ENCODE data around the gene DDX54.

DDX54 gene

GRCh38 chr12:113185180-113186032 is at the start of gene DDX54, which contains the start of gene RITA1:
Gene DDX54 (minus strand): TSS chr12:113185478. CDS start chr12:113185451, 27 bp downstream.
Gene RITA1 (plus strand): TSS chr12:113185721. CDS start chr12:113186747, 1,026 bp downstream.
- peak; percentile 48 for DNase-seq (ENCODE audit: extremely low read depth, low read depth)
- TF ChIP-seq CTCF (IDR thresholded peaks at IDR 0.05; ENCODE audit: low read depth, low read length) = no peak

- TF ChIP-seq CTCF (IDR thresholded peaks at IDR 0.05; ENCODE audit: low read depth, low read length) = no peak
- no peak for DNase-seq (ENCODE audit: extremely low read depth, low read depth)
Measured at GRCh38 chr12:113234483-113234882, 49.2 kb upstream of the DDX54 start.

GRCh38 chr12:113233967-113234366 is 48.7 kb upstream of the DDX54 start:
- TF ChIP-seq CTCF (IDR thresholded peaks at IDR 0.05; ENCODE audit: low read depth, low read length) = no peak
- no peak for DNase-seq (ENCODE audit: extremely low read depth, low read depth)

GRCh38 chr12:113232840-113233585 is 47.7 kb upstream of the DDX54 start:
- DNase-seq (ENCODE audit: extremely low read depth, low read depth) = no peak
- no peak for TF ChIP-seq CTCF (IDR thresholded peaks at IDR 0.05; ENCODE audit: low read depth, low read length)

- DNase-seq (ENCODE audit: extremely low read depth, low read depth) = no peak
- no peak for TF ChIP-seq CTCF (IDR thresholded peaks at IDR 0.05; ENCODE audit: low read depth, low read length)
Measured at GRCh38 chr12:113232089-113232839, 47.0 kb upstream of the DDX54 start.

- DNase-seq (ENCODE audit: extremely low read depth, low read depth) = no peak
- no peak for TF ChIP-seq CTCF (IDR thresholded peaks at IDR 0.05; ENCODE audit: low read depth, low read length)
Measured at GRCh38 chr12:113231235-113232088, 46.2 kb upstream of the DDX54 start.

All from AG09319 (cell line).